Stomach (tissue), 9 donors: ENCODE data around the gene ZBTB8OS. TPM values are rescaled to one million over a fixed set of nuclear protein-coding genes. Genes with fewer than 3 reads are reported as not detected.

Source experiments
- DNase-seq, 2 donors: peaks; one replicate each; pipeline versions ENCODE4 v3.0.0 to v3.0.0-alpha.2; 2013 to 2019
- H3K27ac ChIP-seq, 5 donors: fragments of 200-600 bp in 4 of 5; sonication (generic) in 4 of 5; one replicate each; pipeline ENCODE4 v1.5.1; 2013 to 2019; ENCODE audit warnings: mild to moderate bottlenecking in 1 of 5, moderate library complexity in 1 of 5
- H3K27me3 ChIP-seq, 3 donors: fragments of 200-600 bp; sonication (generic); one replicate each; pipeline ENCODE4 v1.5.1; 2017 to 2019; ENCODE audit warnings: mixed run types in 1 of 3
- H3K36me3 ChIP-seq, 4 donors: fragments of 200-600 bp; sonication (generic); 1 replicate in 3 of 4; 2 replicates in 1 of 4; pipeline ENCODE4 v1.5.1; 2016 to 2019
- H3K4me1 ChIP-seq, 4 donors: fragments of 200-600 bp; sonication (generic); one replicate each; pipeline ENCODE4 v1.5.1; 2016 to 2019
- H3K4me3 ChIP-seq, 4 donors: fragments of 200-600 bp; sonication (generic) in 3 of 4; one replicate each; pipeline ENCODE4 v1.5.1; 2016 to 2019; ENCODE audit warnings: mild to moderate bottlenecking in 1 of 4
- H3K9me3 ChIP-seq, 4 donors: fragments of 200-600 bp; sonication (generic); one replicate each; pipeline ENCODE4 v1.5.1; 2016 to 2019
- EP300 ChIP-seq: sonication (generic); formaldehyde crosslinking; IDR thresholded peaks from one replicate; pipeline ENCODE4 v1.6.1; 2017; ENCODE audit warnings: antibody characterized with exemption
- POLR2A ChIP-seq, 4 donors: fragments of 450-650 bp; IDR thresholded peaks; one replicate each; pipeline ENCODE4 v1.6.1; 2016; ENCODE audit warnings: antibody characterized with exemption in 4 of 4, control low read depth in 2 of 4, mild to moderate bottlenecking in 1 of 4, moderate library complexity in 1 of 4
- POLR2AphosphoS5 ChIP-seq, 3 donors: sonication (generic); formaldehyde crosslinking; IDR thresholded peaks; one replicate each; pipeline ENCODE4 v1.6.1; 2016; ENCODE audit warnings: antibody characterized with exemption in 3 of 3
- WGBS, 5 donors: extraction: QIAGEN DNeasy Blood & Tissue Kit in 3 of 5; methylation state at CpG; one replicate each; pipeline versions ENCODE4 v1.1.5 to v1.1.7; 2013 to 2018; 5-methylcytosine and 5-hydroxymethylcytosine counted together
- intact Hi-C: fragments of 100-400 bp; cut with DNase I; formaldehyde crosslinking; loops from one replicate; pipeline ENCODE4 v1.15.1; 2023; ENCODE audit warnings: low total_unique reads
- polyA plus RNA-seq, 3 donors: library from polyadenylated mRNA; stranded (reverse); fragments of 200-250 nt; gene quantifications; one replicate each; pipeline ENCODE4 v1.2.3, GENCODE V29; 2013
- total RNA-seq, 5 donors: library from RNA; depleted of rRNA; stranded (reverse); fragments of >200 nt; gene quantifications; one replicate each; pipeline versions ENCODE4 v1.1.0 to v1.2.3, GENCODE V29; 2014 to 2016
- TF ChIP-seq, protein P1 (sequence below), 7 experiments: fragments of 450-650 bp in 4 of 7; fragments of 200-600 bp in 3 of 7; sonication (generic) in 3 of 7; IDR thresholded peaks; one replicate each; pipeline ENCODE4 v1.5.1; 2016 to 2019; ENCODE audit warnings: antibody characterized with exemption in 7 of 7, control low read depth in 2 of 7, mild to moderate bottlenecking in 1 of 7
- donor health status: healthy with polysubstance abuse.
- donor health status: Bipolar disorder and iron deficiency.
- donor health status: healthy.

Gene ZBTB8OS
- total and polyA plus RNA-seq, 8 donors, result 10.4 to 151 (median 49.2) TPM

DNA sequence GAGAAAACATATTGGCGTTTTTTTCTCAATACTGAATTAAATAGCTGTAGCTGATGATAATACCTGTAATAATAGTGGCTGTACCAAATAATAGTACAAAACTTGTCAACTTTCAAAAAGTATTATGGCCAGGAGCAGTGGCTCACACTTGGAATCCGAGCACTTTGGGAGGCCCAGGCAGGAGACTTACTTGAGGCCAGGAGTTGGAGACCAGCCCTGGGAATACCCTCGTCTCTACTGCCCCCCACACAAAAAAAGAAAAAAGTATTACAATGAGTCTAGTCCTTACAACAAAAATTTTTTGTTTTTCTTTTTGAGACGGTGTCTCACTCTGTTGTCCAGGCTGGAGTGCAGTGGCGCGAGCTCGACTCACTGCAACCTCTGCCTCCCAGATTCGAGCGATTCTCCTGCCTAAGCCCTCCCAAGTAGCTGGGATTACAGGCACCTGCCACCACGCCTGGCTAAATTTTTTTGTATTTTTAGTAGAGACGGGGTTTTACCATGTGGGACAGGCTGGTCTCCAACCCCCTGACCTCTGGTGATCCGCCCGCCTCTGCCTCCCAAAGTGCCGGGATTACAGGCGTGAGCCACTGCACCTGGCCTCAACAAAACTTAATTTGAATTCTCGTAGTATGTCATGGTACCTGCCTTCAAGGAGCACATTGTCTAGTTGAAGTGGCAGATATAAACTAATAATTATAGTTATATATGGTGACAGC is 2.1 kb upstream of the ZBTB8OS start:
- Histone ChIP-seq H3K9me3 (no peaks in the 10 kb centered on the region), H3K4me3 (peak overlapping the region; percentile 62 to 86 (median 70)), H3K36me3 (peaks cover 7 to 52% (median 43%) of the 10 kb centered on the region in 4 donors), H3K4me1 (peaks cover 51 to 82% (median 72%) of the 10 kb centered on the region in 4 donors), H3K27ac (peak overlapping the region in 3 of 5 donors; percentile 99 to 100 (median 99)), H3K27me3 (no peaks in the 10 kb centered on the region)
- WGBS, 5 donors, result 79 to 86% (median 83%) methylated on average over 16 of the region's 16 CpGs
- intact Hi-C loops, result no loop called here
- DNase-seq, result no peak
- TF ChIP-seq POLR2A (IDR thresholded peaks at IDR 0.05), result no peak
- TF ChIP-seq POLR2AphosphoS5 (IDR thresholded peaks at IDR 0.05), result no peak
- TF ChIP-seq EP300, result no peak
- TF ChIP-seq, protein P1, sequence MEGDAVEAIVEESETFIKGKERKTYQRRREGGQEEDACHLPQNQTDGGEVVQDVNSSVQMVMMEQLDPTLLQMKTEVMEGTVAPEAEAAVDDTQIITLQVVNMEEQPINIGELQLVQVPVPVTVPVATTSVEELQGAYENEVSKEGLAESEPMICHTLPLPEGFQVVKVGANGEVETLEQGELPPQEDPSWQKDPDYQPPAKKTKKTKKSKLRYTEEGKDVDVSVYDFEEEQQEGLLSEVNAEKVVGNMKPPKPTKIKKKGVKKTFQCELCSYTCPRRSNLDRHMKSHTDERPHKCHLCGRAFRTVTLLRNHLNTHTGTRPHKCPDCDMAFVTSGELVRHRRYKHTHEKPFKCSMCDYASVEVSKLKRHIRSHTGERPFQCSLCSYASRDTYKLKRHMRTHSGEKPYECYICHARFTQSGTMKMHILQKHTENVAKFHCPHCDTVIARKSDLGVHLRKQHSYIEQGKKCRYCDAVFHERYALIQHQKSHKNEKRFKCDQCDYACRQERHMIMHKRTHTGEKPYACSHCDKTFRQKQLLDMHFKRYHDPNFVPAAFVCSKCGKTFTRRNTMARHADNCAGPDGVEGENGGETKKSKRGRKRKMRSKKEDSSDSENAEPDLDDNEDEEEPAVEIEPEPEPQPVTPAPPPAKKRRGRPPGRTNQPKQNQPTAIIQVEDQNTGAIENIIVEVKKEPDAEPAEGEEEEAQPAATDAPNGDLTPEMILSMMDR (IDR thresholded peaks at IDR 0.05), result no peak

DNA sequence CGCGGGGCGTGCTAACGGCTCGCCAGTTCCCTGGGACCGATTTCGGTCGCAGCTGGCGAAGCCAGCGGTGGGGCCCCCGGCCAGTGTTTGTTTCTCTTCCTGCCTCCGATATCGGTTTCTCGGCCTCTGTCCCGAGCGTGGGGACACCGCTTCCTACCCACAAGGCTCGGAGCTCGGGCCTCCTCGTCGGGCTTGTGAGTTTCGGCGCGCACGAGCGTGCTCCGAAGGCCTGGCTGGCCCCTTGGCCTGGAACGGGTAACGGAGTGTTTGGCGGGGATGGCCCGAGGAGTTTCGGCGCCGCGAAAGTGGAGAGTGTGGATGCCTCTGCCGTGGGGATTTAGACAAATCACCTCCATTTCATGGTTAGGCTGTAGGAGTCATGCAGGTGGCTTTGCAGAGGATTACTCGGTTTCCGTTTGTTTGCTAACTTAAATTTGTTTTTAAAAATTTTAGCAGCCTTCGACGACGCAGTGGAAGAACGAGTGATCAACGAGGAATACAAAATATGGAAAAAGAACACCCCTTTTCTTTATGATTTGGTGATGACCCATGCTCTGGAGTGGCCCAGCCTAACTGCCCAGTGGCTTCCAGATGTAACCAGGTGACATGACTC is 1.2 kb upstream of the ZBTB8OS start:
- no peak for DNase-seq
- 0 to 1% (median 1%) methylated on average over 41 to 43 of the region's 43 CpGs for WGBS, 5 donors
- Histone ChIP-seq H3K27ac (peak overlapping the region; percentile 96 to 100 (median 99)), H3K4me3 (peak overlapping the region; percentile 62 to 86 (median 70)), H3K9me3 (no peaks in the 10 kb centered on the region), H3K4me1 (peaks cover 51 to 76% (median 70%) of the 10 kb centered on the region in 4 donors), H3K36me3 (peaks cover 0 to 45% (median 35%) of the 10 kb centered on the region in 4 donors), H3K27me3 (no peaks in the 10 kb centered on the region)
- intact Hi-C loops, result no loop called here
- TF ChIP-seq EP300 (no peak), POLR2A (IDR thresholded peaks at IDR 0.05) (no peak), POLR2AphosphoS5 (IDR thresholded peaks at IDR 0.05) (no peak)
- TF ChIP-seq, protein P1 (IDR thresholded peaks at IDR 0.05), result no peak

DNA sequence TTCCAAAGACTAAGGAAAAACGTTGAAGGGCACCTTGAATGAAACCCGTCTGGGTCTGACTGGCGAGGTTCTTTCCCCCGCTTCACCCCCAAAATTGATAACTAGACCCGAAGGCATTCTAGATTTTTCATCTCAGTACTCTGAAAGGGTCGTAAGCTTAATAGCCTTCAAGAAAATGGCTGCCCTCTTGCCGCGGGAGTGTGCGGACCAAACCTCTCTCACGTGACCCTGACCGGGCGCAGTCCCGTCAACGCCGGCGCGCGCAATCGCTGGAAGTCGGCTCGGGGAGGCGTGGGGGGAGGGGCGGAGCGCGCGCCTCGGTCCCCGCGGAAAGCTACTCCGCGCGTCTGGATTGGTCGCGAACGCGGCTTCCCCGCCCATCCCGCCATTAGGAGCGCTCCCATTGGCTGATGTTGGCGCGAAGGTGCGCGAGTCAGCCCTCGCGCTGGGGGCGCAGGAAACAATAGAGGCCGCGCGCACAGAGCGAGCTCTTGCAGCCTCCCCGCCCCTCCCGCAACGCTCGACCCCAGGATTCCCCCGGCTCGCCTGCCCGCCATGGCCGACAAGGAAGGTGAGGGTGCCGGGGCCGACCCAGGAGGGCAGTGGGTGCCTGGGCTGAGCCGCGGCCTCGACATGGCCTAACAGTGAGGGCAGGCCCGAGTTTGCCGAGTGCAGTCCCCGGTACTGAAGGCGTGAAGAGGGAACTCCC is 556 bp upstream of the ZBTB8OS start, which contains the start of gene RBBP4:
Gene RBBP4, plus strand, starts transcription at position 457 of the 709 bp plus-strand sequence. Its CDS starts 99 bp downstream, at position 556.
- intact Hi-C loops, result no loop called here
- Histone ChIP-seq H3K27ac (peak within 1 kb of the TSS; percentile 96 to 100 (median 99)), H3K4me1 (peaks cover 47 to 70% (median 64%) of the 10 kb centered on the region in 4 donors), H3K4me3 (peak within 1 kb of the TSS; percentile 62 to 86 (median 70)), H3K27me3 (no peaks in the 10 kb centered on the region), H3K9me3 (no peaks in the 10 kb centered on the region), H3K36me3 (peaks cover 0 to 42% (median 28%) of the 10 kb centered on the region in 4 donors)
- peak; percentile 99 for DNase-seq
- 0 to 1% (median 0%) methylated on average over 22 to 67 of the region's 67 CpGs for WGBS, 5 donors
- TF ChIP-seq POLR2AphosphoS5 (IDR thresholded peaks at IDR 0.05), result peak; percentile 65 to 89 (median 89)
- TF ChIP-seq, protein P1 (IDR thresholded peaks at IDR 0.05), result peak in 1 of 7 experiments; percentile 18
- peak in 1 of 4 donors; percentile 68 for TF ChIP-seq POLR2A (IDR thresholded peaks at IDR 0.05)
- no peak for TF ChIP-seq EP300
